OCI-LY7 (cell line): ENCODE results near the gene INSL3. TPM values are rescaled to one million over a fixed set of nuclear protein-coding genes. Genes with fewer than 3 reads are reported as not detected.

ENCODE experiments used
- BruUV-seq: library from RNA; stranded (reverse); fragments of 400-500 nt; replicated peaks from 2 replicates; lab custom pipeline; 2021; lab: Mats Ljungman, UMichigan
- CTCF ChIA-PET: fragments of 300-600 bp; sonication (Branson Sonifier 250); formaldehyde crosslinking; loops from one replicate; lab custom pipeline; 2022; ENCODE audit warnings: antibody characterized with exemption; ENCODE audit not compliant: unreplicated experiment; lab: Charles Lee
- POLR2A ChIA-PET: fragments of 300-600 bp; sonication (Branson Sonifier 250); formaldehyde crosslinking; loops from one replicate; lab custom pipeline; 2022; ENCODE audit warnings: antibody characterized with exemption; lab: Charles Lee
- DNase-seq: peaks from one replicate; pipeline ENCODE4 v3.0.0-alpha.2; 2015; ENCODE audit warnings: low spot score
- H2AFZ ChIP-seq: fragments of 200-600 bp; sonication (generic), shearing (Covaris generic); 2 replicates; pipeline ENCODE4 v1.6.1; 2014; ENCODE audit warnings: mild to moderate bottlenecking, antibody characterized with exemption, low read length, moderate library complexity
- H3K27ac ChIP-seq: fragments of 200-600 bp; sonication (generic); 2 replicates; pipeline ENCODE4 v1.5.1; 2014; ENCODE audit warnings: mixed run types, low read depth, mild to moderate bottlenecking, moderate library complexity, low read length, inconsistent platforms; ENCODE audit not compliant: poor library complexity, severe bottlenecking
- H3K36me3 ChIP-seq: fragments of 200-600 bp; sonication (generic); 2 replicates; pipeline ENCODE4 v1.6.1; 2014; ENCODE audit warnings: mild to moderate bottlenecking, antibody characterized with exemption, low read length, moderate library complexity, mixed read lengths; ENCODE audit not compliant: insufficient read depth
- H3K4me1 ChIP-seq: fragments of 200-600 bp; sonication (generic); 2 replicates; pipeline ENCODE4 v1.5.1; 2014; ENCODE audit warnings: mild to moderate bottlenecking, low read length; ENCODE audit not compliant: insufficient read depth, poor library complexity, severe bottlenecking
- H3K4me2 ChIP-seq: fragments of 200-600 bp; sonication (generic); 2 replicates; pipeline ENCODE4 v1.6.1; 2014; ENCODE audit warnings: mild to moderate bottlenecking, low read length
- H3K4me3 ChIP-seq: fragments of 200-600 bp; sonication (generic); 2 replicates; pipeline ENCODE4 v1.5.1; 2014; ENCODE audit warnings: mild to moderate bottlenecking, low read depth, low read length; ENCODE audit not compliant: poor library complexity, severe bottlenecking
- H3K79me2 ChIP-seq: fragments of 200-600 bp; sonication (generic); 2 replicates; pipeline ENCODE4 v1.6.1; 2016; ENCODE audit warnings: low read depth, mild to moderate bottlenecking, low read length, moderate library complexity, mixed read lengths; ENCODE audit not compliant: insufficient read depth
- H3K9me2 ChIP-seq: fragments of 200-600 bp; sonication (generic); 2 replicates; pipeline ENCODE4 v1.6.1; 2016; ENCODE audit warnings: mild to moderate bottlenecking, low read length, mixed read lengths; ENCODE audit not compliant: insufficient read depth
- H3K9me3 ChIP-seq: fragments of 200-600 bp; sonication (generic); 2 replicates; pipeline ENCODE4 v1.6.1; 2014; ENCODE audit warnings: mild to moderate bottlenecking, mixed run types, low read length, mixed read lengths
- H4K20me1 ChIP-seq: fragments of 200-600 bp; sonication (generic); 2 replicates; pipeline ENCODE4 v1.6.1; 2014; ENCODE audit warnings: mild to moderate bottlenecking, antibody characterized with exemption, low read length, moderate library complexity, mixed read lengths; ENCODE audit not compliant: insufficient read depth
- EZH2phosphoT487 ChIP-seq: fragments of 200-600 bp; sonication (generic); IDR thresholded peaks from 2 replicates; pipeline ENCODE4 v1.6.1; 2018; ENCODE audit warnings: low read depth, borderline replicate concordance, mild to moderate bottlenecking, mixed run types, antibody characterized with exemption, low read length, moderate library complexity, mixed read lengths
- intact Hi-C: fragments of 100-400 bp; cut with micrococcal nuclease; formaldehyde crosslinking; loops from one replicate; pipeline ENCODE4 v1.10.0; 2022; ENCODE audit not compliant: unreplicated experiment
- total RNA-seq, 2 experiments: library from RNA; depleted of rRNA in 1 of 2; stranded (reverse); fragments of >200 nt in 1 of 2; shearing (Covaris generic) in 1 of 2; gene quantifications; 2 replicates each; pipeline ENCODE4 v1.2.3, GENCODE V29; 2014 to 2022
- TF ChIP-seq, protein P1 (sequence below): fragments of 200-600 bp; sonication (generic); conservative IDR thresholded peaks from 2 replicates; pipeline ENCODE4 v1.5.1; 2014; ENCODE audit warnings: mild to moderate bottlenecking, antibody characterized with exemption, low read length, moderate library complexity, mixed read lengths

The INSL3 gene
- total RNA-seq, 2 experiments from 2014 or later: 0.25 to 0.38 TPM

DNA sequence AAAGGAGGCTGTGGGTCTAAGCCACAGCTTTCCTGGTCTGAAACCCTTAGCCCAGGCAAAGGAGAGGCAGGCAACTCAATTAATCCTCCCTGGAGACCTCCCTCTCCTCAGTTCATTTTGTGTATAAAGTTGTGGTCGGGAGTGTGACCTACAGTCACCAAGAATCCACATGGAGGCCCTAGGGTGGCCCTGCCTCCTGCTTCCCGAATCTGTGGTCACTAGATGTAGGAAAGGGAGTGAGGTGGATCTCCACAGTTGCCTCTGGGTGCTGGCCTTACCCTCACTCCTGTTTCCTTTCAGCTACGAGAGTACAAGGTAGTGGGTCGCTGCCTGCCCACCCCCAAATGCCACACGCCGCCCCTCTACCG is 39.7 kb upstream of the INSL3 start:
- Histone ChIP-seq H3K79me2 (peaks cover 28% of the 10 kb centered on the region), H3K36me3 (peaks cover 56% of the 10 kb centered on the region), H2AFZ (no peak overlapping the region), H3K4me2 (peak overlapping the region; percentile 96), H3K4me1 (peaks cover 36% of the 10 kb centered on the region), H3K9me2 (no peaks in the 10 kb centered on the region), H4K20me1 (peaks cover 21% of the 10 kb centered on the region), H3K9me3 (no peaks in the 10 kb centered on the region), H3K4me3 (peak overlapping the region; percentile 90), H3K27ac (peak overlapping the region; percentile 65)
- TF ChIP-seq, protein P1, sequence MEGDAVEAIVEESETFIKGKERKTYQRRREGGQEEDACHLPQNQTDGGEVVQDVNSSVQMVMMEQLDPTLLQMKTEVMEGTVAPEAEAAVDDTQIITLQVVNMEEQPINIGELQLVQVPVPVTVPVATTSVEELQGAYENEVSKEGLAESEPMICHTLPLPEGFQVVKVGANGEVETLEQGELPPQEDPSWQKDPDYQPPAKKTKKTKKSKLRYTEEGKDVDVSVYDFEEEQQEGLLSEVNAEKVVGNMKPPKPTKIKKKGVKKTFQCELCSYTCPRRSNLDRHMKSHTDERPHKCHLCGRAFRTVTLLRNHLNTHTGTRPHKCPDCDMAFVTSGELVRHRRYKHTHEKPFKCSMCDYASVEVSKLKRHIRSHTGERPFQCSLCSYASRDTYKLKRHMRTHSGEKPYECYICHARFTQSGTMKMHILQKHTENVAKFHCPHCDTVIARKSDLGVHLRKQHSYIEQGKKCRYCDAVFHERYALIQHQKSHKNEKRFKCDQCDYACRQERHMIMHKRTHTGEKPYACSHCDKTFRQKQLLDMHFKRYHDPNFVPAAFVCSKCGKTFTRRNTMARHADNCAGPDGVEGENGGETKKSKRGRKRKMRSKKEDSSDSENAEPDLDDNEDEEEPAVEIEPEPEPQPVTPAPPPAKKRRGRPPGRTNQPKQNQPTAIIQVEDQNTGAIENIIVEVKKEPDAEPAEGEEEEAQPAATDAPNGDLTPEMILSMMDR: no peak
- TF ChIP-seq EZH2phosphoT487: no peak
- POLR2A ChIA-PET: interaction anchor here (0.7 to 1.7 kb wide), 3 partner anchors 10 to 72 kb away, joined by 3 read pairs; partner anchors contain the start of gene CCDC124
- CTCF ChIA-PET: no interaction called here
- intact Hi-C loops: no loop called here
- no peak for DNase-seq
- BruUV-seq: no TSS peak

DNA sequence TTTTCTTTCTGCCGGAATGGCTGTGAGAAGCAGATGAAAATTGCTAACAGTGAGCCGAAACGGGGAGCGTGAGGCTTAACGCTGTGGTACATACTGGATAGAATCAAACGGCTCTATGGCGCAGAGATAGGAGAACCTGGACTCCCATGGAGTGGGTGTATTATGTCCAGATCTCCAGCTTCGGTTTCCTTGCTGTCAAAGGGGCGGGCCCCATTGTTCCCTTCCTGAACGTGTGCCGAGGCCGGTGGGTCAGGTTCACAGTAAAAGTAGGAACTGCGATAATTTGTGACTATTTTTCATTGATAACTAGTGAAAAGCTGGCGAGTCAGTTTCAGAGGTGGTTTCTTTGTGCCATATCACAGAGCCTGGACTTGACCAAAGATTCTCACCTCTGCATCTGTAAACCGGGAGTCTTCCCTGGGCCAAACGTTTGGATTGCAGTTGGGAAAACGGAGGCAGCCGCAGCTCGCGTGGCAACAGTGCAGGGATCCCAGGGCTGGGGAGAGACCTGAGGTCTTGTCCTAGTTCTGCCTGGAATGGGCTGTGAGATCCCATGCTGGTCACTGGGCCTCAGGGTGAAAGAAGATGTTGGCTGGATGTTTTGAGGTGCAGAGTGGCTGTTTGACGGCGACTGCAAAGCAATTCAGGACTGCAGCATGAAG is 39.1 kb upstream of the INSL3 start:
- Histone ChIP-seq H3K27ac (peak overlapping the region; percentile 65), H3K36me3 (peaks cover 56% of the 10 kb centered on the region), H3K4me3 (peak overlapping the region; percentile 90), H3K9me3 (no peaks in the 10 kb centered on the region), H4K20me1 (peaks cover 21% of the 10 kb centered on the region), H3K4me2 (peak overlapping the region; percentile 96), H2AFZ (no peak overlapping the region), H3K4me1 (peaks cover 36% of the 10 kb centered on the region), H3K9me2 (no peaks in the 10 kb centered on the region), H3K79me2 (peaks cover 28% of the 10 kb centered on the region)
- peak; percentile 37 for DNase-seq
- BruUV-seq: TSS peak; percentile 78
- intact Hi-C loops: no loop called here
- CTCF ChIA-PET: no interaction called here
- no peak for TF ChIP-seq EZH2phosphoT487
- TF ChIP-seq, protein P1: no peak
- POLR2A ChIA-PET: interaction anchor here (0.7 to 1.7 kb wide), 3 partner anchors 11 to 72 kb away, joined by 3 read pairs; partner anchors contain the start of gene CCDC124
